HG02642 (cell line): Measurements from ENCODE around the gene MED28.
"Not testable (repeated sequence)": the region's sequence is repeated elsewhere in the genome, so short reads cannot be mapped to it uniquely, and the experiment has no call there.

Source experiments
- ATAC-seq: cut with Tn5 transposase; IDR thresholded peaks from one replicate; pipeline ENCODE4 v1.9.1; 2021; ENCODE audit warnings: mild to moderate bottlenecking; ENCODE audit not compliant: unreplicated experiment, poor library complexity

MED28 gene

GRCh38 chr4:17659196-17659595 lies 44.8 kb downstream of the MED28 start:
- not testable (repeated sequence) for ATAC-seq

DNA sequence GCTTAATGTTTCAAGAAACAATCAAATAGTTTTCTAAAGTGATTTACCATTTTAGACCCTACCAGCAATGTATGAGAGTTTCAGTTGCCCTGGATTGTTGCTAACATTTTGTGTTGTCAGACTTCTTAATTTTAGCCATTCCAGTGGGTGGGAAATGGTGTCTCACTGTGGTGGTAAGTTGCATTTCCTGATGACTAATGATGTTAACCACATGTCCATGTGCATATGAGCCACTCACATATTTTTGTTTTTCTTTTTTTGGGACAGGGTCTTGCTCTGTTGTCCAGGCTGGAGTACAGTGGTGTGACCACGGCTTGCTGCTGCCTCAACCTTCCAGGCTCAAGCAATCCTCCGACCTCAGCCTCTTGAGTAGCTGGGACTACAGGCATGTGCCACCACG lies 48.3 kb downstream of the MED28 start:
- ATAC-seq = no peak

DNA sequence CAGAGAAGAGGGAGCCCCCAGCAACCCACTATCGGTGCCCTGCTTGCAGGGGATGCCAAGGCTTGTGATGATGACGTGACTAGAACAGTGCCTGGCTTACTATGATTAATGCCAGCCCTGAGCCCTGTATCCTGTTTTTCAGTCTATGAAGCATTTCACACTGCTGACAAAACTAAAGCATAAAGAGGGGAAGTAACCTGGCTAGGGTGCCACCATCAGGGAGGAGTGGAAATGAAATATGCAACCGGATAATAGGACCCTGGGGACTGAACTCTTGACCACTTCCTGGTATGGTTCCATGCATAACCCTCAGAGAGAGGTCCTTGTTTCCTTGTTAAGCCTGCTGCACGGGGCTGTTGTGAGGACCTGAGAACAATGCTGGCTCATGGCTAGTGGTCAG lies 50.3 kb downstream of the MED28 start:
- peak; percentile 92 for ATAC-seq

- ATAC-seq = no peak
Observed at GRCh38 chr4:17665346-17665745, 50.9 kb downstream of the MED28 start.

DNA sequence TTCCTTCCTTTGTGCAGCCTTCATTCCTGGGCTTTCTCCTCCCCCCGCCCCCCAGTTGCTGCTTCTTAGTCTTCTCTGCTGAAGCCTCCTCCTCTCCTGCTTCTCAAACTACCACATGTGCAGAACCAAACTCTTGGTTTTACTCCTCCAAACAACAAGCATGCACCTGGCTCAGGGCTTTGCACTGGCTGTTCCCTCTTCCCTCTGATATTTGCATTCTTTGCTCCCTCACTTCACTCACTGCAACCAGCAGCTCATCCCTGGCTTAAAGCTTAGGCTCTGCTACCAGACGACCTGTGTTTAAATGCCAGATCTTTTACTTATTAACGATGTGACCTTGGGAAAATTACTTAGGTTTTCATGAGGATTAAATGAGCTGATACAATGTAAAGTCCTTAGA lies 51.4 kb downstream of the MED28 start:
- ATAC-seq = no peak

- ATAC-seq = no peak
Observed at GRCh38 chr4:17667253-17667652, 52.8 kb downstream of the MED28 start.

DNA sequence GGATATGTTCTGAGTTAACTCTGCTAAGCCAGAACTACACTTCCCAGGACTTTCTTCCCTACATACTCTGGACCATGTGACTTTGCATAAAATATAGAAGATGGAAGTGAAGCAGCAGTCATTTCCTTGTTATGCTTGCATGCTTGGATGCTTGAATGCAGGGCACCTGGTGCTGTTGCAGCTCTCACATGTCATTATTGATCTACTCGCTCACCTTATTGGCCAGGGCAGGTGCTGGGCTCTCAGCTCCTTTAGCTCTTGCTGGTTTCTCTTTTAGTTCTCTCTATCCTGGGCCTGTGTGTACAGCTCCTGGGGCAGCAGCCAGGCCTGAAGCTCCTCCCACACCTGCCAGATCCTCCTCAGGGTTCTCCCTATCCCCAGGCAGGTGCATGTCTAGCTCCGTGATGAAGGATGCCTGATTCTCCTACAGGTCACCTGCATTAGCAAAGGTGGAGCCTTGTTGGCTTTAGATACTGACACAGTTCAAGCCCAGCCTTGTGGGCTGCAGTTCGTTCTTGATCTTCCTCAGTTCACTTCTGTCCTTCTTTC lies 53.3 kb downstream of the MED28 start:
- no peak for ATAC-seq

GRCh38 chr4:17670423-17670822 lies 56.0 kb downstream of the MED28 start:
- ATAC-seq = no peak

GRCh38 chr4:17680559-17681280 lies 66.3 kb downstream of the MED28 start:
- no peak for ATAC-seq

DNA sequence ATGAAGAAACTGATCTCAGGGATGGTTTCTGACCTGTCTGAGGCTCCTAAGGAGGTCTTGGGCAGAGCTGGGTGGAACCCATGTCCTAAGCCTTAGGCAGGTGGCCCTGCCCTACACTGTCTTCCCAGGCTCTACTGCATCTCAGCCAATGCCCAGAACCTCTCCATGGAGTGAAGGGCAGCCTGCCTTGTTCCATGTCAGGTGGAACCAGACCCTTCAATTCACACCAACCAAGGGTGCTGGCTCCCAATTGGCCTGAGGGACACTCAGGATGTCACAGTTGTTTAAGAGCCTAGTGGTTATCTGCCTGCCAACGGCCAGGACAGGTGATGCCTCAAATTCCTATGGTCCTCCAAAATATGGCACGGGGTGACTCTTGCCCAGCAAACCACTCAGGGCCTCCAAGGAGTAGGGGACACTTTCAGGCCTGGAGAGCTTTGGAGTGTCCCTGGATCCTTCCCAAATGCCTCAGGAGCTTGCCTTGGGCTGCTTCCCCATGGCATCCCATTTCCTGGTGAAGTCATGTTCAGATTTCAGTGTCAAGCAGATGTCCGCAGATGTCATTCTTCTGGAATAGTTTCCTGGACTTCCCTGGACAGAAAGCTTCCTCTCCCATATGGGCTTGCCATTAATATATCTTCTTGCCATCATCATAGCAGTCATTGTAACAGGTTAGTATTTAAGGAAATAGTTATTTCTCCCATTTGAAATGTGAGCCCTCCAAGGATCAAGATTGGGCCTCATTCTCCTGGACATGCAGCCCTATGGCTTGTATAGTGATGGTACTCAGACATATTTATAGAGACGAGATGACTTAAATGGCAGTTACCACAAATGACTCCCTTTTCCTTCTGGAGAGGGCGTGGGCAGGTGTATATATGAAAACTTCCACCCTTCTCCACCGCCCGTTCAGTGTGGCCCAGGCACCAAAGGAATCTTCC lies 67.1 kb downstream of the MED28 start:
- no peak for ATAC-seq

DNA sequence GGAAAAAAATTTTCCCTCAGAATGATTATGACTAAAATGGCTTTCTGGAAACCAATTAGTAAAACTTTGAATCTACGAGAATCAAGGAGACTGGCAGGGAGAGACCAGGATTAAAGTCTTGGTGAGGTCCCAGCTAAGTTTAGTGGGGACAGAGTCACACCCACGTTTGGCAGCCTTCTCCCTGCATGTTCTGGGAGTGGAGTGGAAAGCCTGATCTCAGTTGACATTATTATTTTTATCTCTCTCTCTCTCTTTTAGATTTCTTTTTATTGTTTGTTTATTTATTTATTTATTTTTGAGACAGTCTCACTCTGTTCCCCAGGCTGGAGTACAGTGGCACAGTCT lies 67.8 kb downstream of the MED28 start:
- ATAC-seq = no peak
